ENCODE results near the gene TBCK. TPM values are rescaled to one million over a fixed set of nuclear protein-coding genes. Genes with fewer than 3 reads are reported as not detected.
A peak's percentile ranks its signal among the peaks of the same experiment; 100 is the strongest.

TBCK gene
- total RNA-seq, 1 donor from 2014 or later: 14.6 TPM

- DNase-seq (ENCODE audit: low read depth in 2 of 2): peak; percentile 30 to 43
Measured at GRCh38 chr4:105994061-105994460, 321.9 kb downstream of the TBCK start.

DNA sequence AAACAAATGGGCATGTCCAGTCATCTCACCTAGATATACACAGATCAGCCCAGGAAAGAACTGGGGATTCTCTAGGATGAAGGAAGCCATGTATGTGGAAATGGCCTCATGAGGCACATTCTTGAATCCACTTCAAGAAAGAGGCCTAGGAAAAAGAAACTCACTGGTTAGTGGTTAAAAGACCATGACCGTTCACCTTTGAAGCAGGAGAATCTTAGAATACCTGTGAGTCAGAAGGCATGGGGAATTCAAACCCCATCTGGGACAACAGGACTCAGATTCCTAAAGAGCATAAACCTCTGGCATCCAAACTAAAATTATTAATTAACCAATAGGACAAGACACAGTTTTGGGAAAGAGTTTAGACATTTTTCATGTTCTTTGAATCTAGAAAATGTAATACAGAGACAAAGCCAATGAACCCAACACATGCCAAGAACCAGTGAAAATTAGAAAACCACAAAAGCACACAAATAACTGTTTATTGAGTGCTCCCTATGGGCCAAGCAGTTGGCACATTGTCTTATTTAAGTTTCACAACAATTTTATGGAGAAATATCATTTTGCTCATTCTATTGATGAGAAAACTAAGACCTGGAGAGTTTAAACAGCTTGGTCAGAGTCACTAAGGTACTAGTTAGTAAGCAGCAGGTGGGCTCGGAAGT lies 323.2 kb downstream of the TBCK start:
- DNase-seq (ENCODE audit: low read depth in 2 of 2): no peak

DNA sequence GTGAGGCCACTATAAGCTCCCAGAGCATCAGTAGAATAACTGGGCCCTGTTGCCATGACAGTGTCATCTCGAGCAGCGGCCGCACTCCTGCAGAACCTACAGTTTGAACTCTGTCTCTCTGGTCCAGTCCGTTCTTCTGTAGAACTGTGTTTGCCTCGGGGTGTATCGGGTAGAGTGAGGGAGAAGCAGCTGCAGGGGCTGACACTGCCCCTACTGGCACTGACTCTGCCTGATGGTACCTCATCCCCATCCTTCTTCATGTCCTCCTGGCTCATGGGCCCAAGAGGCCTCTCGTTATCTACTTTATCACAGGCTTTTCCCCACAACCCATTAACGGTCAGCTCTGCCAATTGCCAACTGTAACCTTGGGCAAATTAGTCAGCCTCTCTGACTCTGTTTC lies 324.3 kb downstream of the TBCK start:
- DNase-seq (ENCODE audit: low read depth in 2 of 2): no peak

Other genes starting within 250 kb of the TBCK start
- 9.5 and 12.2 TPM in 2 replicates for gene AIMP1, start 341 bp upstream of the TBCK start, total RNA-seq
- gene GIMD1, start 52.6 kb upstream of the TBCK start, total RNA-seq: not detected in 2 replicates